HG02870 (cell line): Measurements from ENCODE around the gene PIPOX.
"Not testable (repeated sequence)": the region's sequence is repeated elsewhere in the genome, so short reads cannot be mapped to it uniquely, and the experiment has no call there.

ENCODE experiments used
- ATAC-seq: cut with Tn5 transposase; IDR thresholded peaks from one replicate; pipeline ENCODE4 v1.9.1; 2021; ENCODE audit warnings: mild to moderate bottlenecking, moderate library complexity; ENCODE audit not compliant: unreplicated experiment

PIPOX gene

DNA sequence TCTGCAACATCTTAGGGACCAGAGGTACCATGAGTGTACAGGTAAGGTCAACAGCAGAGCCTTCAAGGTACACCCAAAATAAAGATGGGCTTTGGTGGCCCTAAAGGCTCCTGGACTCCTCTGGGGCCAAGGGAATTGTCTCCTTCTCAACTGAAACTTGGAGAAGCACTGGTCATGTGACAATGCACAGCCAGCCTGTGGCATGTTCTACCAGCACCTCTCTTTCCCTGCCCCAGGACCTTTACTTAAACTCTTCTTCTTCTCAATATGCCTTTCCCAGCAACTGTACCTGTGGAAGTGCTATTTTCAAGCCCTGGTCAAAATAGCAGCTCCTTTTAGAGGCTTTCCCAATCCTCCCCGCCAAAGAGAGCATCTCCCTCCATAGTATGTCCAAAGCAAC is 28.4 kb downstream of the PIPOX start:
- ATAC-seq: no peak

DNA sequence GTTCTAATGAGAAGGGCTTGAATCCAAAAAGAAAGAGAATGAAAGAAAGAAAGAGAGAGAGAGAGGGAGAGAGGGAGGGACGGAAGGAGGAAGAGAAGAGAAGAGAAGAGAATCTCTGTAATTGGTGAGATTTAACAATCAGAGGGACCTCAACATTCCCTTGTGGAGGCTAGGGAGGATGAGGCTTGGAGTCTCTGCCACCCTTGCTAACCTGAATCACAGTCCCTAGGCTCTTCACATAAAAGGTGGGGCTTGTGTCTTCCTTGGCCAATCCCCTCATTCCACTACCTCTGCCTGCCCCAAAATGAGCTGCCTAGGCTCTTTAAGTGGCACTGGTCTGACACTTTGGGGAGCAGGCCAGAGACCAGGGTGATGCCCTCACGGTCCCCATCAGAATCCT is 30.1 kb downstream of the PIPOX start:
- no peak for ATAC-seq

DNA sequence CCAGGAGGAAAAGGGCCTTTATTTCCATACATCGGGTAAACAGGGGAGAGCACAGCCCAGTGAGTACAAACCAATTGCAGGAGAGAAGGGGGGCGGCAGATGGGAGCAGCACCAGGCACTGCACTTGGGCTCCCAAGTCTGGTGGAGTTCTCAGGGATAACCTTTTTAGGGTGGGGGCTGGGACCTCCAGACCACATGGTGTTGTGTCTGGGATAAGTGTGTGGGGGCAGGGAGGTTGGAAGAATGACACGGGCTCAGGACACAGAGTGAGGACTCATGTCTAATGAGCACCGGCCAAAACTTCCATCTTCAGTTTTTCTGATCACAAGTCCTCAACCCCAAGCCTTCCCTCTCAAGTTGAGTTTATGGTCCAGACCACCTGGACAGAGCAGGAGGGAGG is 30.6 kb downstream of the PIPOX start:
- no peak for ATAC-seq

DNA sequence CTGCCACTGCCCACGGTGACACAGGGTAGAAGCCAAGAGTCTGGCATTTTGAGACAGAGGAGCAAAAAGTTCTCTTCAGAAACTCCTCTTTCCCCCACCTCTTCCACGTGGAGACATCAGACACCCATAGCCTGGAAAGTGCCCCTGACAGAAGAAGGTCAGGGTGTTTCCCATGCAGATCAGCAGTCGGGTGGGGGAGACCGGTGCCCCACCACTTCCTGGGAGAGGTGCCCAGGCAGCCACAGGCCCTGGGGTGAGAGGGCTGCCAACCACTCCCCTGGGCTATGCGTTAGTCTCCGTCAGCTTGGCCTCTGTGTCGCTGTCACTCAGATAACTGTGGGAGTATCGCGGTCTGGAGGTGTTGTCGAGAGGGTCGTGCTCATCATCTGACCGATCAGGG is 31.5 kb downstream of the PIPOX start:
- no peak for ATAC-seq

DNA sequence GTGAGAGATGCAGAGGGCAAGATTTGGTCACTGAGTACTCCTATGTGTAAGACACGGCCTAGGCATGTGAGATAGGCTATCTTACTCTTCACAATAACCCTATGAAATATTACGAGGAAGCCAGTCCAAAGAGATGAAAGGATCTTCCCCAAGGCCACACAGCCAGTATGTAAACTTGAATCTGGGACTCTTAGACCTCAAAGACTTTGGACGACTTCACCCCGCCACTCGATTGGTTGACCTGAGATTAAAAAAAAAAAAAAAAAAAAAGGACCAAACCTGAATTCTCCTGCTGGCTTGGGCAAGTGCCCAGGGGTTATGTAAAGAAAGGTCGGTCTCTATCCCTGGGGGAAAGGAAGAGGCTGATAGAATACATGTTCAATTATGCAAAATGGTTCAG is 33.1 kb downstream of the PIPOX start:
- ATAC-seq: no peak

DNA sequence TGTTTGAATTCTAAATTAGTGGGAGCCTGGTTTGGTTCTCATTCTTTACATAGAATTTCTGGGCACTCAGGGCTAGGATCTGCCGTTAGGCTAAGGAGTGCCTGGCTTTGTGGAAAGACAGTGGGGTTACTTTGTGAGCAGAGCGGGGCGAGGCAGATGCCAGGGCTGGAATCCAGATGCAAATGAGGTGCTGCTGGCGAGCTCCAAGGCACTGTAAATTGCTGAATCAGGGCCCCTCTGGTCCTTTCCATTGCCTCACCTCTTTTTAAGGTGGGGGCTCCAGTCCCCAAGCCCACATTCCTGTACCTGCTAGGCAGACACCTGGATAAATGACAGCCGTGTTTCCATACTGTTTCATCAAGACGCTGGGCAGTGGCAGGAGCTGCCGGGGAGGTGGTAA is 33.8 kb downstream of the PIPOX start:
- ATAC-seq: no peak

DNA sequence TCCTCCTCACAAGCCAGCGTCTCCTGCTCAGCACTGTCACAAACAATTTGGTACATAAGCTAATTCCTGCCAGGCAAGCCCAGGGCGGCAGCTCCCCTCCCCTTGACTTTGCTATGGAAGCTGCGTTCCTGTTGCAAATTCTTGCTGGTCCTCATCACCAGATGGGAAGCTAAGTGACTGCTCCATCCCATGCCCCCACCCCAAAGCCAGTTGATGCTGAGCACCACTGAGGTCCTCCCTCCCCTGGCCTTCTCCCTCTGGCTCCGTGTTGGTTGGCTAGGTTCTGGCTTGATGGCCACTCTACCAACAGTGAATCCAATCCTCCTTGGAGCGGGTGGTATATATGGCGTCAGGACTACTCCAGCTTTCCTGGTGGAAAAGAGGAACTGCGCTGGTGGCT is 34.4 kb downstream of the PIPOX start:
- ATAC-seq: no peak

DNA sequence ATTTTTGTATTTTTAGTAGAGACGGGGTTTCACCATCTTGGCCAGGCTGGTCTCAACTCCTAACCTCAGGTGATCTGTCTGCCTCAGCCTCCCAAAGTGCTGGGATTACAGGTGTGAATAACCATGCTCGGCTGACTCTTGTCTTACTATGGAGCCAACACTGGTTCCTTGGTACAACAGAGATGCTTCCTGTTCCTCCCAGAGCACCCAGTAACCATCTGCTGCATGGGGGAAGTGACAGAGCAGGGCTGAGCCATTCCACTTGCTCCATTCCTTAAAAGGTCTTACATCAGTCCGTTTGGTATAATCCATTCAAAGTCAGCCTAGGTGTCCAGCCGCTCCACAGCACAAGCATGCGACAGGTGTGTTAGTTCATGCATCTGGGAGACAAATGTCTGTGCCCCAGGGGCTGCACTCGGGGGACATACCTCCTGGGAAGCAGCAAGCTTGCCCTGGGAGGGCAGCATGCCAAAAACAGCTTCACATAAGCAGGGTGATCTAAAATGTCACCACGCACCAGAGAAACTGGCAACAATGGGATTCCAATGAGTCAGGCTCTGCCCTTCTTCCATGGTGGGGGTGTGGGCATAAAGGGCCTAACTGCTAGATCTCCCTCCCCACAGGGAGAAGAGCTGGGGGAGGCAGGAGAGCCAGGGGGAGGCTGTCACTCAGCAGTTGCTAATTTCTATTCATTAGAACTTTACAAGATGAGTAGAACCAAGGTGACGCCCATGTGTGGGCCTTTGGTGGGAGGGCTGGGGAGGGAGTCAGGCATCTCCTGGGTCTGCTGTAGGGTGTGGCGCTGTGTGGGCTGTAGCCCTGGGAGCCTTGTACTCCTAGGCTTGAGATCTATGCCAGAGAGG is 35.5 kb downstream of the PIPOX start:
- no peak for ATAC-seq

DNA sequence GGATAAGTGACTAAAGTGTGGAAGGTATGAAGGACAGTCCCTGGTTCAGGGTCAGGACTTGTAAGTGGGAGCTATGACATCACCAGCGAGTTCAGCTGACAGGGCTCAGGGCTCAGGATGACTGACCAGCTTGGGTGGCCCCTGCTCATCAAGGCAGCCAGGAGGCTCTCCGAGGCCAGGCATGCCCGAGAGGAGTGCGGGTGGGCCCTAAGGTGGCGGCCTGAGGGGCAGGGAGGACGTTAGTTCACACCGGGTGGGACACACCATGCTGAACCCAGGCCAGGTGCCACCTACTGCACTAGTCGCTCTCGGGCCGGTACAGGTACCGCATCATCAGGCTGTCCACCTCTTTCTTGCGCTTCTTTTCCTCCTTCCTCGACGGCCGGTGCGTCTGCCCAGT is 36.5 kb downstream of the PIPOX start:
- ATAC-seq: no peak

DNA sequence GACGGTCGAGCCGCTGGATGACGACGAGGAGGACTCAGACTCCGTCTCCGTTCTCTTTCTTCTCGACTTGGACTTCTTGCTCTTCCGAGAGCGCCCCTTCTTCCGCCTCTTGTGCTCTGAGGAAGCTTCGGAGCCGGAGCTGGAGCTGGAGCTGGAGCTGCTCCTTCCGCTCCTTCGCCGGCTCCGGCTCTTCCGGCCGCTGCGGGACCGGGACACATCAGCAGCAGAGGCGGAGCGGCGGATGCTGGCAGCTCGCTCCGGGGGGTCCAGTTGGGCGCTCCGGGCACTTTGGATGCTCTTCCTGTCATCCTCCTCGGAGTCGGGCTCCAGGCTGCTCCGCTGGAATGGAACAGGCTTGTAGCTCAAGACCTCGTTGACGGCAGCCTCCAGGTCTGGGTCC is 36.9 kb downstream of the PIPOX start:
- no peak for ATAC-seq

DNA sequence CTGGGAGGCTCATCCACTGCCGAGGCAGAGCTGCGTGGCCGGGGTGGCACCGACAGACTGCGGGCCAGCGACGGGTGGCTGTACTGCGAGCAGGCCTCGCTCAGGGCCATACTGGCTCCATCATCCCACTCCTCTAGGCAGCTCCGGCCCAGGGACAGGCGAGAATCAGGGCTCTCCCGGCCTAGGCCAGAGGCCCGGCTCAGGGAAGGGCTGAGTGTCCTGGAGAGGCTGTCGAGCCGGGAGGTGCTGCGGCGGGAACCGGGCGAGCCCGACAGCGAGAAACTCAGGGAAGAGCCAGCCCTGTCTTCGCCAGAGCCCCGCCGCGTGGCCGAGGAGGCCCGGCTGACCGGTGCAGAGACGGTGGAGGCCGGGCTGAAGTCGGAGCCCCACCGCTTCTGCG is 37.4 kb downstream of the PIPOX start:
- no peak for ATAC-seq

DNA sequence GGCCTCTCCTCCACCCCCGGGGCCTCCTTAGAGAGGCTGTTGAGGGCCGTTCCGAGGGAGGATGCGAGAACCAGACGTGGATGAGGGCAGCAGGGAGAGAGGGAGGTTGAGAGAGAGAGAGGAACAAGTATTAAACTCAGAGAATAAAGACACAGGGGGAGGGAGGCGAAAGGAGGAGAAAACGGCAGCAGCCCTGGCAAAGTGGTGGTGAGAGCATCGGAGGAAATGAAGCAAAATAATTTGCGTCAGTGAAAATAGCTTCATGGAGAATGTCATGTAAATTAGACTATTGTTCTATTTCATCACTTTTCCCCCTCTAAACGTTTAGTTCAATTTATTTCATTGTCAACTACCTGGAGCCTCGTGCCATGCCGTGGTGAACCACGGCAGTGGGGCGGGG is 38.0 kb downstream of the PIPOX start:
- ATAC-seq: no peak

DNA sequence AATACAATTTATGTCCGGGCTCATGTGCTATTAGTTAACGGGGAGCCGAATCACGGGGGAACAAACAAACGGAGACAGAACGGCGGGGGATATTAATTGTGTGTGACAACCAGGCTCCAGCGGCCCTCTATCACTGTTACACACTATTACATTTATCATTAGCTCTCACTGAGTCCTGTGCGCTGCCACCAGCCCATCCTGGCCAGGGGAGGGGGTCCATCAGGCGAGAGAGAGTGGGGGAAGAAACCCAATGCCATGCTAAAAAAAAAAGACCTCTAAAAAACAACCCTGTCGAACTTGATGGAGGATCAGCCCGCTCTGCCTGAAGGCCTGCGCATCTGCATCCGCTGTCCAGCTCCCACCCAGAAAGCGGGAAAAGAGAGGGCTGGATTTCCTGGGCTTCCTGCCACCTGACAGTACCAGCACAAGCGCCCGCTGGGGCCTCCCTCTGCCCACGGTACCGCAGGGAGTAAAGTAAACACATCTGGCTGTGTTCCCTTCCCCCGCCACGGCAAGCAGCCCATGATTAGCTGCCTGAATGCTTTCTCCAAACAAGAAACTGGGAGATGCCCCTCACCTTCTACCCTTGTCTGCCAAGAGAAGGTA is 41.7 kb downstream of the PIPOX start:
- no peak for ATAC-seq

DNA sequence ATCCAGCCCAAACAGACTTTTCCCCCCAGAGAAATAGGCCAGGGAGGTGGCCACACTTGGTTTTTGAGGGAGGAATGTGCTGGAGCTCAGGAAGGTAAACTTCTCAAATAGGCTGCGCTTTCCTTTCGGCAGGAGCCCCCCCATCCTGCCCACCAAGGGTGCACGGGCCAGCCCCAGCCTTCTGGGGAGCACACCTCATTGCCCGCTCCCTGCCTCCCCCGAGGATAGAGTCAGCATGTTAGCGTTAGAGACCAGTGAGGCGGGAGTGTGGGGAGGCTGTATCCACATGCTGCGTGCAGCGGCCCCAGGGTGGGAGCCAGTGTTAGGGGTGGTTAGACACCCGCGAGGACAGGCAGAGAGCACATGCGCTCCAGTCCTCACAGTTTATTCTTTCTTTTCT is 42.3 kb downstream of the PIPOX start:
- ATAC-seq: no peak

DNA sequence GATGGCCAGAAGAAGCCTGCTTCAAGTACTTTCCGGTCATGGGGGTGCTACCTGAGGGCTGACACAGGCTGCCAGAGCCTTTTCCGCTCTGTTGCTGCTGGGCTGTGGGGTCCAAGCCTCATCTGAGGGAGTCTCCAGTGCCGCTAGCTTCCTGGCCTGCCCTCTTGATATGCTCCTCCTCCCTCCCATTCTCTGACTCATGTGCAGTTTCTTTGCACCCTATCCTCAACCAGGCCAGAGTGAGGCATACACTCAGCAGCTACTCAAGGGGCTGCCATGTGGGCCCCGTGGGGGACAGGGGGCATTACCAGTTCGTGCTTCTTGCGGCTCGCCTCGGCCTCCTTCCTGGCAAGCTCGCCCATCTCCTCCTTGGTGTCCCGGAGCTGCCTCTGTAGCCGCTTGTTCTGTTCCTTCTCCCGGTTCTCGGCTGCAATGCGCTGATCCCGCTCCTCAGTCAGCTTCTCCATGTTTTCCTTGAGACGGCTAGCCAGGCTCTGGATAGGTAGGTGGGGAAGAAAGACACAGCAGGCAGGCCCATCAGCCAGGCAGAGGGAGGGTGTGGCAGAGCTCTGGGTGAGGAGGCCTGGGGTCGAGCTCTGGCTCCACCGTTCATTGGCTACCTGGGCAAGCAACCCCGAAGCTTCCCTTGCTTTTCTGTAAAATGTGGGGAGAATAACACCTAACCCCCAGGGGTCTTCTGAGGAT is 43.8 kb downstream of the PIPOX start:
- ATAC-seq: no peak

DNA sequence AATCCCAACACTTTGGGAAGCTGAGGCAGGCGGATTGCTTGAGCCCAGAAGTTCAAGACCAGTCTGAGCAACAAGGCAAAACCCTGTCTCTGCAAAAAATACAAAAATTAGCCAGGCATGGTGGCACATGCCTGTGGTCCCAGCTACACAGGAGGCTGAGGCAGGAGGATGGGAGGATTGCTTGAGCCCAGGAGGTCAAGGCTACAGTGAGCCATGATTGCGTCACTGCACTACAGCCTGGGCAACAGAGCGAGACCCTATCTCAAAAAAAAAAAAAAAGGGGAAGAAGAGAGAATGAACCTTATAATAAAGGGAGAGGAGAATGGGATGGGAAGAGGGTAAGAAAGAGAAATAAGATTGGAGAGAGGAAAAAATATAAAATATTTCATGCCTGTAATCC is 45.8 kb downstream of the PIPOX start:
- not testable (repeated sequence) for ATAC-seq

DNA sequence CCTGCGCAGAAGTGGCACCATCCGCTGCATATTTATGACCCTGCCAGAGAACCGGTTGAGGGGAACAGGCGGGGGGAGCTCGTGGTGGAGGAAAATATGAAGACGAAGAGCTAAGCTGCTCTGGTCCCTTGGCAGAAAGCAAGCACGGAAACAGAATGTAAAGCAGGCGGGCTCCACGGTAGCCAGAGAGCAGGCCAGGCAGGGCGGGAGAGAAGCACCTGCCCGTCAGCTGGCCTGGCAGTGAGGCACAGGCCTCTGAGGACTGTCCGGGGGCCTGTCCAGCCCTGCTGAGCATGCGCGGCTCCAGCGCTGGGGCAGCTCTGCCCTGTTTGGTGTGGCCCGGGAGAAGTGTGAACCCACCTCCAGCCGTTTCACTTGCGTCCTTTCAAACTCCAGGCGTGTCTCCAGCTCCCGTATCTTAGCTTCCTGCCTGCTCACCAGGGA is 46.7 kb downstream of the PIPOX start:
- no peak for ATAC-seq

DNA sequence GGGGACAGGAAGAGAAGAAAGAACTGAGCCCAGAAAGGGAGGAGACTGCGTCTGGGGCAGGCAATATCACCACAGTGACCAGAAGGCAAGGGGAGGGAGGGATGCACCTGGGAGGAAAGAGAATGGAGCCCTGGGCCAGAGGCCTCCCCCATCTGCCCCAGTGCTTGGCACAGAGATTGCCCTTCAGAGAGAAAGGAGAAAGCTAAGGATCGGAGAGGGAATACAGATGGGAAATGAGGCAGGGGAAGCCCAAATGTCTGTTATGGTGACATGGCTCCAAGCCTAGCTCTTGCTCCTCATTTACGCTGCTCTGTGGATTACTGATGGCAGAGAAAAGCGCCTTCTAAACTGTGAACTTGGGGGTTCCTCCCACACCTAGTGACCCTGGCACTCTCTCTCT is 47.2 kb downstream of the PIPOX start:
- ATAC-seq: no peak

DNA sequence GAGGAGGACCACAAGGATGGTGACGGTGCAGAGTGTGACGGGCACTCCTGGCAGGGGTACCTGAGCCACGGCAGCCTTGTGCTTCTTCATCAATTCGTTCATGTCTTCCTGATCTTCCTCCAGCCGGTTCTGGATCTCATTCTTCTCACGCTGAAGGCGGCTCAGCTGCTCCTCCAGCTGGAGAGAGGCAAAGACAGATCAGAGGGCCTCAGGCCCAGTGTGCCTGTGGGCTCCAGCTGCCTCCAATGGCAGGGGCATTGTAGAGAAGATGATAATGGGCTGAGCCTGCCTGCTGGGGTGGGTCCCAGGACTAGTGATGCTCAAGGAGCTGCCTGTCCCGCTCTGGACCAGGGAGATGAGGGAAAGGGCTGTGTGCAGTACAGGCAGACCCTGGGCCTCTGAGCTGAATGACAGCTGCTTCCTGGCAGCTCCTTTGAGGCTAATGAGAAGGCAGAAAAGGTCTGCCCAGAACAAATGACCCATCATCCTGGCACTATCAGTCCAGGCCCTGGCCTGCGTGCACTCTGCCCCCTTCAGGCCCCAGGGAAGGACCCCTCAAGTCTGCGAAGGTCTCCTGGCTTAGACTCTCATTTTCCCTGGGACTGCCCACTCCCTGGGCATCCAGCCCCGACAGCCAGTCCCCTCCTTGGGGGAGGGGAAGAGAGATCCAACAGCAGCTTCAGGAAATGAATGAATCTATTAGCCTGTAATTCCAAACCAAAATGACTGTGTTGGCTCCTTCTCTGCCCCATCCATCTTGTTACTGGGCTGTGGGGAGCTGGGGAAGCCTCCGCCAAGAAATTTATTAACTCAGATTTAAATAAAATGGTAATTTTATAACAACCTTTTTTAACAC is 48.0 kb downstream of the PIPOX start:
- no peak for ATAC-seq

DNA sequence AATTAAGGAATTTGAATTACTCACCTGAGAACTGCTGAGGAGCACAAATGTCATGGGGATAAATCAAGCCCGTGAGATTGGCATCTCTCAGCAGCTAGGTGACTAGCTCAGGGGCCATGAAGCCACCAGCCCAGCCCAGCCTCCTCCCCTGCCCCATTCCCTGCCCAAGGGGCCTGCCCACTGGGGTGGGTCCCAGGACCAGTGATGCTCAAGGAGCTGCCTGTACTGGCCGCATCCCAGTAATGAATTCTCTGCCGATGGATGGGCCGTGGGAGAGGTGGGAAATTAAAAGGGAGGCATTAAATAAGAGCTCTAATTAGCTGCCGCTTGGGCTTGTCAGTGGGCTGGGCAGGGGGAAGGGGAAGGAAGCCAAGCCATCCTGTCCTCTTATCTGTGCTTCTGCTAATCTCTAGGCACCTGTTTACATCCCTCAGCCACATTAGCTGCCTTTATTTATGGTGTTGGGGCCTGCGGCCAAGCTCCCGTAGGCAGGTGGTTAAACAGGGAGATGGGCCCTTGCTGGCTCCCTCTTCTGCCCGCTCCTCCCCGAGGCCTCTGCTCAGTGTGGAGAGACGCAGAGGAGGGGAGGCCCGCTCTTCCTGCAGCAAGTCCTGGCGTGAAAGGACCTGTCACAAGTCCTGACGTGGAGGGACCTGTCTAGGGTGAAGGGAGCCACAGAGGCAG is 48.8 kb downstream of the PIPOX start:
- no peak for ATAC-seq
